ENCODE measurements around the gene DUS2.
"Not testable (repeated sequence)": the region's sequence is repeated elsewhere in the genome, so short reads cannot be mapped to it uniquely, and the experiment has no call there.

Gene DUS2

DNA sequence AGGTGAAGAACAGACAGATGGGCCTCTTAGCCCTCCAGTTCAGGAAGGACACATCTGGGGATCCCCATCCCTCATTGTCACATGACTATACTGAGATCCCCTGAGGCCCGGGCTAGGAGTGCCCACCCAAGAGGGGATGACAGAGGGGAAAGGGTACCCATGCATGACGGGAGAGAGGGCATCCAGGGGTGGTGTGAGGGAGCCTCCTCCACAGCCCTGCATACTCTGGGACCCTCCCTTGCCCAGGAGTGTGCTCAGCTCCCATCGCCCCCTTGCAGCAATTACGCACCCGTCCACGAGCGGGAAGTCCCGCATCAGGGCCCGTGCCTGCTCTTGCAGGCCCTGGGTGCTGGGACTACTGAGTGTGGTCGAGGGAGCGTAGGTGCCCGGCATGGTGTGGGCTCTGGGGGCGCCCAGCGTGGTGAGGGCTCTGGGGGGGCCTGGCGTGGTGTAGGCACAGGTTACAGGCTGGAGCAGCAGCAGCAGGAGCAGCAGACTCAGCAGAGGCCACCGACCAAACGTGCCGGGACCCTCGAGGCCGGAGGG lies 30.4 kb upstream of the DUS2 start:
- intact Hi-C loops (cut with micrococcal nuclease) = loop anchor here (1.0 to 2.0 kb wide), 3 partner anchors 14 to 48 kb away; partner anchors contain the start of genes DDX28 and DUS2
- peaks cover 65% of the 10 kb centered on the region for H3K4me1 Mint-ChIP-seq (ENCODE audit: low read depth)

DNA sequence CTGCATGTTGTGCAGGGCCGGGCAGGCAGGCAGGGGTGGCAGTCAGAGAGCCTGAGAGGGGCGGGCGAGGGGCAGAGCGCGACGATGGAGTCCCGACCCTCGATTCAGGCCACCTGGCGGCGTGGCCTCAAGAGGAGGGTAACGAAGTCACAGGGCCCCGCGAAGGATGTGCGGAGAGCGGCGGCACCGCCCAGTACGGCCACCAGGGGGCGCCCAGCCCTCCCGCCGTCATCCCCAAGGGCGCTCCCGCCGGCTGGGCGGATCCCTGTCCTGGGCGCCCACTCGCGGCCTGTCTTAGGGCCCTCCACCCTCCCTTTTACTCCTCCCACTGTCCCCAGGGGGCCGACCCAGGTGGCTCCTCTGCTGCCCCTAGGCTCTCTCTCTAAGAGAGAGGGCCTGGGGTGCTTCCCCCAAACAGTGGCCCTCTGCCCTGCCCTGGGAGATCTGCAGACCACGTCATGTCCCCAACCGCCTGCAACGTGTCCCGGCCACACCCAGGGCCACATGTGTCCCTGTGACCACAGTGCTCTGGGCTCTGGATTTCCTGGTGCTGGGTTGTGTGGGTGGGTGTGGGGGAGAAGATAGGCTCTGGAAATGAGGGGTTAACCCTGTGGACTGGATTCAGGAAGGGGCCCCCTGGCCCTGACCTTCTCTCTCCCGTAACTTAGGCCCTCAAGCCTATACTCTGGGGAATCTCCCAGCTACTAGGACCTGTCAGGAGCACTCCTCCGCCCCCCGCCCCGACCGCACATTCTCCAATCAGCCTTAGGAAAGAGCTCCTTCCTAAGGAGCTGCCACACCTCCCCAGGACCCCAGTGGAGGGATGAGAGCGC lies 29.7 kb upstream of the DUS2 start:
- no peaks in the 10 kb centered on the region for H3K27me3 Mint-ChIP-seq
- peak overlapping the region; percentile 99 for H3K27ac Mint-ChIP-seq
- H3K36me3 Mint-ChIP-seq (ENCODE audit: low read depth) = peaks cover 72% of the 10 kb centered on the region
- H3K4me1 Mint-ChIP-seq (ENCODE audit: low read depth) = peaks cover 69% of the 10 kb centered on the region
- intact Hi-C loops (cut with micrococcal nuclease) = loop anchor here (1.0 to 2.0 kb wide), 3 partner anchors 13 to 47 kb away; partner anchors contain the start of genes DDX28 and DUS2
- H3K9me3 Mint-ChIP-seq = no peaks in the 10 kb centered on the region
- H3K4me3 Mint-ChIP-seq = peak overlapping the region; percentile 82

More for the DNA sequence above, 30.4 kb upstream of the DUS2 start:
- H3K9me3 Mint-ChIP-seq = no peaks in the 10 kb centered on the region
- H3K27ac Mint-ChIP-seq = peak overlapping the region; percentile 99
- H3K4me3 Mint-ChIP-seq = peak overlapping the region; percentile 82
- no peaks in the 10 kb centered on the region for H3K27me3 Mint-ChIP-seq
- peaks cover 68% of the 10 kb centered on the region for H3K36me3 Mint-ChIP-seq (ENCODE audit: low read depth)

DNA sequence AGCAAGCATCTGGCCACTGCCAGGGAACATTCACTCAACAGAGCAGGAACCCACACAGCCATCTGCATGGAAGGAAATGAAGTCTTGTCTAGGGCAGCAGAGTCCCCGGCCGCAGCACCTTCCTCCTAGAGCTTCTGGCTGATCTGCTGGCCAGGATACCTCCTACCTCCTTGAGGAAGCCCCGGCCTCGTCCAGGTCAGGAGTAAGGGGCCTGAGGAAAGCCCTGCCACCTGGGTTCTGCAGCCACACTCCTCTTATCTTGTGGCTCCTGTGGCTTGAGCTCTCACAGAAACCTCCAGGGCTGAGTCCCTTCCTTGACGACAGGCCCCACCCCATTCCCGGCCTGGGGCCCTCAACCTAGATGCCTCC lies 29.1 kb upstream of the DUS2 start:
- H3K36me3 Mint-ChIP-seq (ENCODE audit: low read depth) = peaks cover 72% of the 10 kb centered on the region
- H3K4me1 Mint-ChIP-seq (ENCODE audit: low read depth) = peaks cover 69% of the 10 kb centered on the region
- H3K9me3 Mint-ChIP-seq; H3K27me3 Mint-ChIP-seq; intact Hi-C loops (cut with micrococcal nuclease): not testable (repeated sequence)
- H3K27ac Mint-ChIP-seq = peak overlapping the region; percentile 99
- H3K4me3 Mint-ChIP-seq = peak overlapping the region; percentile 82

DNA sequence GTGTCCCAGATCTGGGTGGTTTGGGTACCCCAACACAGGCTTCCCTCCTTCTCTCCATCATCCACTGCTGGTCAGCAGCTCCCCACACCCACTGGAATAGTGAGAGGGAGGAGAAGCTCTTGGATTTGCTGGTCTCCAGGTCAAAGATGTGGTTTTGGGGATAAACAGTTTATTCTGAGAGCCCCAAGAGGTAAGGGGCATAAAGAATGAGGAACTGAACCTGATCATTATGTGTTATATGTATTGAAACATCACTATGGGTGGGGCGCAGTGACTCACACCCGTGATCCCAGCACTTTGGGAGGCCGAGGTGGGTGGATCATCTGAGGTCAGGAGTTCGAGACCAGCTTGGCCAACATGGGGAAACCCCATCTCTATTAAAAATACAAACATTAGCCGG lies 27.7 kb upstream of the DUS2 start:
- Mint-ChIP-seq H3K9me3 (no peaks in the 10 kb centered on the region), H3K4me1 (ENCODE audit: low read depth) (peaks cover 70% of the 10 kb centered on the region), H3K4me3 (peak overlapping the region; percentile 20), H3K27me3 (no peaks in the 10 kb centered on the region), H3K27ac (peak overlapping the region; percentile 99), H3K36me3 (ENCODE audit: low read depth) (peaks cover 66% of the 10 kb centered on the region)
- intact Hi-C loops (cut with micrococcal nuclease) = no loop called here

DNA sequence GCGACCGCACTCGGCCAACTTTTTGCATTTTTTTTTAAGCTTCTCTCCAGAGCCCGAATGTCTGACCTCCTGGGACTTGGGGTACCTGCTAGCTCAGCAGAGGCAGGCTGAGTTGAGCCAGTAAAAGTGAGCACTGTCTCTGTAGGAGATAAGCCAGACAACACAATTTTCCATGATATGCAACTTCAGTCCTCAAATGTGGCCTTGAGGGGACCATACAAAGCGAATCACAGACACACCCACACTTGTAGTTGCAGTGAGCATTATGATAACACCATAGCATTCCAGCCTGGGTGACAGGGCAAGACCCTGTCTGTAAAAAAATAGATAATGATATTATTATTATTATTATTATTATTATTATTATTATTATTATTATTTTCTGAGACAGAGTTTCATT lies 26.4 kb upstream of the DUS2 start:
- Mint-ChIP-seq H3K36me3 (ENCODE audit: low read depth) (peaks cover 53% of the 10 kb centered on the region), H3K4me3 (no peak overlapping the region), H3K4me1 (ENCODE audit: low read depth) (peaks cover 81% of the 10 kb centered on the region), H3K27ac (peak overlapping the region; percentile 99), H3K27me3 (no peaks in the 10 kb centered on the region), H3K9me3 (no peaks in the 10 kb centered on the region)
- intact Hi-C loops (cut with micrococcal nuclease) = no loop called here

DNA sequence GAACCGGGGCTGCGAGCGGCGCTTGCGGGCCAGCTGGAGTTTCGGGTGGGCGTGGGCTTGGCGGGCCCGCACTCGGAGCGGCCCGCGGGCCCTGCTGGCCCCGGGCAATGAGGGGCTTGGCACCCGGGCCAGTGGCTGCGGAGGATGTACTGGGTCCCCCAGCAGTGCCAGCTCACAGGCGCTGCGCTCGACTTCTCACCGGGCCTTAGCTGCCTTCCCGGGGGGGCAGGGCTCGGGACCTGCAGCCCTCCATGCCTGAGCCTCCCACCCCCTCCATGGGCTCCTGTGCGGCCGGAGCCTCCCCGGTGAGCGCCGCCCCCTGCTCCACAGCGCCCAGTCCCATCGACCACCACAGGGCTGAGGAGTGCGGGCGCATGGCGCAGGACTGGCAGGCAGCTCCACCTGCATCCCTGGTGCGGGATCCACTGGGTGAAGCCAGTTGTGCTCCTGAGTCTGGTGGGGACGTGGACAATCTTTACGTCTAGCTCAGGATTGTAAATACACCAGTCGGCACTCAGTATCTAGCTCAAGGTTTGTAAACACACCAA lies 24.8 kb upstream of the DUS2 start:
- peaks cover 39% of the 10 kb centered on the region for H3K36me3 Mint-ChIP-seq (ENCODE audit: low read depth)
- intact Hi-C loops (cut with micrococcal nuclease); H3K27me3 Mint-ChIP-seq; H3K9me3 Mint-ChIP-seq: not testable (repeated sequence)
- peak overlapping the region; percentile 76 for H3K4me3 Mint-ChIP-seq
- H3K27ac Mint-ChIP-seq = peak overlapping the region; percentile 98
- H3K4me1 Mint-ChIP-seq (ENCODE audit: low read depth) = peaks cover 72% of the 10 kb centered on the region

DNA sequence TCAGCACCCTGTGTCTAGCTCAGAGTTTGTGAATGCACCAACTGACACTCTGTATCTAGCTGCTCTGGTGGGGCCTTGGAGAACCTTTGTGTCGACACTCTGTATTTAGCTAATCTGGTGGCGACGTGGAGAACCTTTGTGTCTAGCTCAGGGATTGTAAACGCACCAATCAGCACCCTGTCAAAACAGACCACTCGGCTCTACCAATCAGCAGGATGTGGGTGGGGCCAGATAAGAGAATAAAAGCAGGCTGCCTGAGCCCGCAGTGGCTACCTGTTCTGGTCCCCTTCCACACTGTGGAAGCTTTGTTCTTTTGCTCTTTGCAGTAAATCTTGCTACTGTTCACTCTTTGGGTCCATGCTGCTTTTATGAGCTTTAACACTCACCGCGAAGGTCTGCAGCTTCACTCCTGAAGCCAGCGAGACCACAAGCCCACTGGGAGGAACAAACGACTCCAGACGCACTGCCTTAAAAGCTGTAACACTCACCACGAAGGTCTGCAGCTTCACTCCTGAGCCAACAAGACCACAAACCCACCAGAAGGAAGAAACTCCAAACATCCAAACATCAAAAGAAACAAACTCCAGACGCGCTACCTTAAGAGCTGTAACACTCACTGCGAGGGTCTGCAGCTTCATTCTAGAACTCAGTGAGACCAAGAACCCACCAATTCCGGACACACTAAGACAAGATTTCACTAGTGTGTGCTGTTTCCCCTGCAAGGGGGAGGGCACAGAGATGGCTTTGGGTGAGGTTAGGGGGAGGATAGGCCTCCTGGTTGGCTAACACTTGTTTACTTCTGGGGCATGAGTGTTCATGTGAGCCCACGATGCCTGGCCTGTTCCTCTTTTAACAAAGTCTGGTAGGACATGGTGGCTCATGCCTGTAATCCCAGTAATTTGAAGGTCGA lies 24.1 kb upstream of the DUS2 start, which contains the start of gene DPEP2:
Gene DPEP2 (minus strand): TSS at position 706 of the 910 bp plus-strand sequence. CDS start 6,272 bp downstream, outside the sequence.
- H3K4me1 Mint-ChIP-seq (ENCODE audit: low read depth) = peaks cover 65% of the 10 kb centered on the region
- peaks cover 39% of the 10 kb centered on the region for H3K36me3 Mint-ChIP-seq (ENCODE audit: low read depth)
- H3K27ac Mint-ChIP-seq = peak within 1 kb of the TSS; percentile 98
- H3K9me3 Mint-ChIP-seq; H3K27me3 Mint-ChIP-seq; intact Hi-C loops (cut with micrococcal nuclease): not testable (repeated sequence)
- peak within 1 kb of the TSS; percentile 76 for H3K4me3 Mint-ChIP-seq

DNA sequence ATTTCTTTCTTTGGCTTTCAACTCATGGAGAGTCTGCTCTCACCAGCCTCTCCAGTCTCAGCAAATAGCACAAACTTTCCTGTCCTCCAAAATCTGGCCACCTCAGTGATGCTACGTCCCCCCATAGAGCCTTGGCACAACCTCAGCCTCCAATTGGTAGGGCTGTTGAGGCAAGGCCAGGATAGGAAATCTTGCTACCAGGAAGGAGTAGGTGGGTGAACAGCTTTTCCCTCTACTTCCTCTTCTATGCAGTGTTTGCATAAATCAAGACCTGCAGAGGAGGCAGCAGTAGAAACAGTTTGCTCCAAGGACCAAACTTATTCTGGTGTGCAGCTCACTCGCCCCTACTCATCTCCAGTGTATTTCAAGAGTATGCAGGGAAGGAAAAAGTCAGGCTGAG lies 23.1 kb upstream of the DUS2 start:
- intact Hi-C loops (cut with micrococcal nuclease) = loop anchor here (2.0 kb wide), 1 partner anchor 23 kb away; the partner anchor contains the start of genes DDX28 and DUS2
- H3K27me3 Mint-ChIP-seq = no peaks in the 10 kb centered on the region
- peaks cover 63% of the 10 kb centered on the region for H3K4me1 Mint-ChIP-seq (ENCODE audit: low read depth)
- H3K36me3 Mint-ChIP-seq (ENCODE audit: low read depth) = peaks cover 39% of the 10 kb centered on the region
- H3K9me3 Mint-ChIP-seq = no peaks in the 10 kb centered on the region
- H3K27ac Mint-ChIP-seq = peak overlapping the region; percentile 98
- H3K4me3 Mint-ChIP-seq = peak overlapping the region; percentile 76

DNA sequence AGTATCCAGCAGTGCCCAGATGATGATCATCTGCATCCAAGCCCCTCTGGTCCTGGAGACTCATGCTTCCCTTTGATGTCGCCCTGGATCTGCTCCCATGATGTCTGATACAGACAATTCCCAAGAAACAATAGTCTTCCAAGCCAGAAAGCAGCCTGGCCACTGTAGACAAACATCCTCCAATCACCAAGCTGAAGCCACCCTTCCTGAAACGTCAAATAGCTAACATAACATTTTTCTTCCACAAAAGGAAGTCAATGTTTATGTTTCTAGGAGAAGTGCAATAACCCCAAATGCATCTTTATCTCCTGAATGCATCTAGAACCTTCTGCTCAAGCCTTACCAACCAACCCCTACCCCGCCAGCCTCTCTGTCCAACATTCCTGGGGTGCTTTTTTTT lies 22.6 kb upstream of the DUS2 start:
- intact Hi-C loops (cut with micrococcal nuclease) = loop anchor here (2.0 kb wide), 1 partner anchor 22 kb away; the partner anchor contains the start of genes DDX28 and DUS2
- H3K36me3 Mint-ChIP-seq (ENCODE audit: low read depth) = peaks cover 35% of the 10 kb centered on the region
- peaks cover 63% of the 10 kb centered on the region for H3K4me1 Mint-ChIP-seq (ENCODE audit: low read depth)
- no peaks in the 10 kb centered on the region for H3K27me3 Mint-ChIP-seq
- peak overlapping the region; percentile 76 for H3K4me3 Mint-ChIP-seq
- peak overlapping the region; percentile 98 for H3K27ac Mint-ChIP-seq
- no peaks in the 10 kb centered on the region for H3K9me3 Mint-ChIP-seq

DNA sequence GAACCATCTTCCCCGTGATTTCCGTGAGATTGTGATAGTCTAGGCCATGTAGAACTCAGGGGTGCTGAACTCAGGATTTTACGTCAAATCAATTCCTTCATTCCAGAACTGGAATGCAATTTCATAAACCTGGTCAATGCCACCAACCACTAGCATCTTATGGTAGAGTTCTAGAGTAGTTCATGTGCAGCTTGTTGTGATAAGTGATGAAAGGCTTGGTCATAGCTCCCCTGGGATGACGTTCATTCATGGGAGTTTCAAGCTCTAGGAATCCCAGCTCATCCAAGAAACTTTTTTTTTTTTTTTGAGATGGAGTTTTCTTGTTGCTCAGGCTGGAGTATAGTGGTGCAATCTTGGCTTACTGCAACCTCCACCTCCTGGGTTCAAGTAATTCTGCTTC lies 20.1 kb upstream of the DUS2 start:
- no peaks in the 10 kb centered on the region for H3K9me3 Mint-ChIP-seq
- peaks cover 58% of the 10 kb centered on the region for H3K4me1 Mint-ChIP-seq (ENCODE audit: low read depth)
- H3K36me3 Mint-ChIP-seq (ENCODE audit: low read depth) = peaks cover 13% of the 10 kb centered on the region
- H3K27me3 Mint-ChIP-seq = no peaks in the 10 kb centered on the region
- H3K4me3 Mint-ChIP-seq = no peak overlapping the region
- no peak overlapping the region for H3K27ac Mint-ChIP-seq
- intact Hi-C loops (cut with micrococcal nuclease) = no loop called here

DNA sequence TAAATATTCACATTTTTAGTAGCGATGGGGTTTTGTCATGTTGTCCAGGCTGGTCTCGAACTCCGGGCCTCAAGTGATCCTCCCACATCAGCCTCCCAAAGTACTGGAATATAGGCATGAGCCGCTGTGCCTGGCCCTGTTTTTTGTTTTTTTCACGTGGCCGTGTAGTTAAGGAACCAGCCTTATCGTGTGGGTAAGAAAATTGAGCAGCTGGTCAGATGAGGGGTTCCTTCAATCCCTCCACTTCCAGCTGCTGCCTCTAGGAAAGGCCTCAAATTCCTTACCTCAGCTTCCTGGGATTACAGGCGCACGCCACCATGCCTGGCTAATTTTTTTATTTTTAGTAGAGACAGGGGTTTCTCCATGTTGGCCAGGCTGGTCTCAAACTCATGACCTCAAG lies 17.9 kb upstream of the DUS2 start:
- H3K4me1 Mint-ChIP-seq (ENCODE audit: low read depth) = peaks cover 56% of the 10 kb centered on the region
- H3K36me3 Mint-ChIP-seq (ENCODE audit: low read depth) = no peaks in the 10 kb centered on the region
- intact Hi-C loops (cut with micrococcal nuclease) = no loop called here
- no peaks in the 10 kb centered on the region for H3K27me3 Mint-ChIP-seq
- peak overlapping the region; percentile 98 for H3K27ac Mint-ChIP-seq
- no peak overlapping the region for H3K4me3 Mint-ChIP-seq
- H3K9me3 Mint-ChIP-seq = no peaks in the 10 kb centered on the region

DNA sequence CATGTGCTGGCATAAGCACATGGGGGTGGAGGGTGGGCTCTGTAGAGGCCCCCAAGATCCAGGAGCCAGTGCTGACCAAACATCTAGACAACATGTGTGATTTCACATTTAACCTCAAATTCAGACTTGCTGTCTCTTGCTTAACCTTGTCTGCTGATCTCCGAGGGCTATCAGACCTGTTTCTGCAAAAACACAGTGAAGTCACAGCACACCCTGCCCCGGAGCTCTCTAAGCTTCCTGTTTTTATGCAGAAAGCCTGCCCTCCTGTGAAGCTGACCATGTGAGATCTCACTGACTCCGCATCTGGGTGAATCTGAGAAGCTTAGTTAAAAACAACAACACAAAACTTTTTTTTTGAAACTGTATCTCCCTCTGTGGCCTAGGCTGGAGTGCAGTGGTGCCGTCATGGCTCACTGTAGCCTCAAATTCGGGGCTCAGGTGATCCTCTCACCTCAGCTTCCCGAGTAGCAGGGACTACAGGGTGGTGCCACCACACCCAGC lies 17.2 kb upstream of the DUS2 start:
- Mint-ChIP-seq H3K27me3 (no peaks in the 10 kb centered on the region), H3K4me3 (peak overlapping the region; percentile 44), H3K36me3 (ENCODE audit: low read depth) (no peaks in the 10 kb centered on the region), H3K27ac (peak overlapping the region; percentile 98), H3K9me3 (no peaks in the 10 kb centered on the region), H3K4me1 (ENCODE audit: low read depth) (peaks cover 53% of the 10 kb centered on the region)
- intact Hi-C loops (cut with micrococcal nuclease) = loop anchor here (2.0 kb wide), 1 partner anchor 13 kb away; no protein-coding TSS in a partner anchor

DNA sequence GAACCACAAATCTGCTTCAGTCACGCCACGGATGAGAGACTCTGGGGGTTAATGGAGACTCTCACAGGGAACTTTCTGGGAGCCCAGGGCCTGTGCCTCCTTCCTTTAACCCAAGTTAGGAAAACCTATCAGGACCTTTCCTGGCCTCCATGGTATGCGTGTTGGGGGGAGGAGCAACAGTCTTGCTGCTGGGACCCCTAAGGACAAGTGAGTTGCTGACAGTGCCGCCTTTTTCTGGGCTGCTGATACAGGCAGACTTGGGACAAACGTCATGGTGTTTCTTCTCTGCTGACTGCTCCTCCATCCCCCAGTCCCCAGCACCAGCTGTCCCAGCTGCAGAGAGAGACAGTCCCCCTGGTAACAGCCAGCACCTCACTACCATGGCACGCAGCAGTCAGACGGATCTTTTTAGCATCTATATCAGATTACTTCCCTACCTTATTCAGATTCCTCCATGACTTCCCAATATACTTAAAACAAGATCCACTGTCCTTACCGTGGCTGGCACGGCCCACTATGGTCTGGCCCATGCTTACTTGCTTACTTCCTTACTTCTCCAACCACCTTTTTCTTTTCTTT lies 13.8 kb upstream of the DUS2 start:
- no peaks in the 10 kb centered on the region for H3K27me3 Mint-ChIP-seq
- H3K9me3 Mint-ChIP-seq = no peaks in the 10 kb centered on the region
- no peaks in the 10 kb centered on the region for H3K36me3 Mint-ChIP-seq (ENCODE audit: low read depth)
- H3K4me3 Mint-ChIP-seq = no peak overlapping the region
- H3K4me1 Mint-ChIP-seq (ENCODE audit: low read depth) = peaks cover 57% of the 10 kb centered on the region
- intact Hi-C loops (cut with micrococcal nuclease) = no loop called here
- H3K27ac Mint-ChIP-seq = peak overlapping the region; percentile 82

All from dendritic cell treated with granulocyte-macrophage colony-stimulating factor and Interleukin-4, amounts not matched to agents 40 ng/mL and 50 ng/mL, for 4 days (primary cell).